GM21360 (cell line): Measurements from ENCODE around the gene MACROD2.

ENCODE experiments used
- ATAC-seq: cut with Tn5 transposase; IDR thresholded peaks from one replicate; pipeline ENCODE4 v1.9.1; 2021; ENCODE audit warnings: mild to moderate bottlenecking, moderate library complexity; ENCODE audit not compliant: unreplicated experiment

The MACROD2 gene

GRCh38 chr20:14838663-14839628, 843.6 kb downstream of the MACROD2 start:
- ATAC-seq, result peak; percentile 92

DNA sequence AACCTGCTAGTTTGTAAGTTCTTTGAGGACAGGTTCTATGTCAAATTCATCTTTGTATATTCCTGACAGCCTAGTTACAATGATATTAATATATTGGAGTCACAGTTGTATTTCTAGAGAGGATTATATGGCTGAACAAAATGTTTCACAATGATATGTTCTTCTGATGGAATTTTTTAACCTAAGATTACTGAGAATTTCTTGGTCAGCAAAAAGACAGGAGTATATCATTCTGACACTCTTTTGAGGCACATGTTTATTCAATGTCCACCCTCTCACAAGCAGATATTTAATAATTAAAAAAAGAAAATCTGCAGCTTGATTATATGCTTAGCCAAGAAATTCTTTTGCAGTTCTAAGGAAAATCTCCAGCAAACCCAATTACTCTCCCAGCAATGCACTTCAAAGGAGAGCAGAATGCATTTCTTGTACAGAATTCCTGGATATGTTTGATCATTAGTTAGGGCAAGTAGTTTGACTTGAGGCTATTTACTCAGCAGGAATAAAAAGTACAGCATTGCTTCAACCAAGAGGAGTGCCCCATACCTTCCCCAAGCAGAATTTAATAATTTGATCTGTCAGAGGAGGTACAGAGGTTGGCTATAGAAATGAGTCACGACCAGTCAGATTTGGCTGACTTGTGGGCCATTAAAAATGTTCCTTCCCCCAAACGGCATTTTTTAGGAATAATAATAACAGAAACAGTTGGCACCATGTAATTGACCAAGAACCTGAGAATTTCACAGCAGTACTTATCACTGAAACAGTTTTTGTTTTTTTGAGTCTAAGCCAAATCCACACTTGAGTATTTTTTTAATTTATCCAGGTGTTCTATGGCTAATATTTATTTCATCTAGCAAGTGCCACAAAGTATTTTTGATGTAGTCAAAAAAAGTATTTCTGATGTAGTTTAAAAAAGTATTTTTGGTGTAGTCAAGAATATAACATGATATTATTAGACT, 850.2 kb downstream of the MACROD2 start:
- no peak for ATAC-seq

- no peak for ATAC-seq
Measured at GRCh38 chr20:14848806-14849205, 853.5 kb downstream of the MACROD2 start.

GRCh38 chr20:14853079-14853478, 857.8 kb downstream of the MACROD2 start:
- no peak for ATAC-seq

DNA sequence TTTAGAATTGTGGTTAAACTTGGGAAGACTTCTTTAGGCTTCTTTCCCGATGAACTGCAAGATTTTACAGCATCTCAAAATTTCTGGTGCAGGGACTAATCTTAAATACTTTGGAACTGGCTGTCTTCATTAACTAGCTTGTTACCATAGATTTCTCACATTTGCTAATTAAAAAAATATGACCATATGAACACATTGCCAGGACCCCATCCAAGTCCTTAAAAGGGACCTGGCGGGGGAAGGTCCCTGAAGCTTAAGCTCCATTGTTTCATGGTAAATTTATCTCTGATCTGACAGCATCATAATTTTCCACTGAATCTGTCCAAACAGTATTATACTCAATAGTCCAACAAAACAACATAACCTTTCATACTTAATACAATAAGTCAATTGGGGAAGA, 859.9 kb downstream of the MACROD2 start:
- ATAC-seq, result no peak

GRCh38 chr20:14859627-14860026, 864.3 kb downstream of the MACROD2 start:
- ATAC-seq, result no peak

DNA sequence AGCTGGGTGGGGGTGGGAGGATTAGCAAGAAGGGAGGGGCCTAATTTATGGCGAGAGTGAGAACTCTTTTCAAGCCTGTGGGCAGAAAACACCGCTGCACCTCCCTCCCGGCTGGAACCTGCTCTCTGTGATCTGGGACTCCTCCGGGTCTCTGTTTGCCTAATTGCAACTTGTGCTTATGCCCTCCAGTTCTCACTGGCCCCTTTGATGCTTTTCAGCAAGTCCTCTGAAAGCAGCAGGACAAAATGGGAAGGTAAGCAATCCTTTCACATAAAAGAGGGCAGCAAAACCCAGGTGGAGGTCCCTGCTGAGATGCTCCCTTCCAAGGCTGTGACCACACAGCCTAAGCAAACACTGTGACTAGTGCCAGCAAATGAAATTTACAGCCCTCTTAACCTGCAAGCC, 865.1 kb downstream of the MACROD2 start:
- no peak for ATAC-seq

DNA sequence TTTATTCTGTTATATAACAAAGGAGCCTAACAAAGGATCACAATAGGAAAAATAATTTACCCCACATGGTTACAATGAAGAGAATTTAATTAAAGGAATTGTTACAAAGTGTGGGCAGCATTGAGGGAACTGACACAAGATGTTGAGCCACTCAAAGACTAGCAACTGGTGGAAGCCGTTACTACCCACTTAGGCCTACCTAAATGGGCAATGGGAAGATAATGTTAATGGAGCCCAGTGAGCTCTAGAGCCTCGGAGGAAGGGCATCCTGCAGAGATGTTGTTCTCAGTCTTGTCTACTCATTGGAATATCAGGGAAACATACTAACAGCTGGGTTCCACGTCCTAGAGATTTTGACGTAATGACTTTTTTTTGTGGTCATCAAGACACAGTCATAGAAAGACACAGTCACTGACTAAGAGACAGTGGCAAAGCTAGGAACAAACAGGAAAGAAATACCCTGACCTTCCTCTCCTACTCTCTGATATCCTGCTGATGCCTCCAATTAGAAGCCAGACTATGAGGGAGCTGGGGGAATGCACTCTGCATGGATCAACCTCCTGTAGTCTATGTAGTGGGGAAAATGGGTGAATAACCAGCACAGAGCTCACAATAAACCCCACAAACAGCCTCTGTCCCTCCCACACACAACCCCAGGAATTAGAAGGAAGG, 865.8 kb downstream of the MACROD2 start:
- no peak for ATAC-seq

GRCh38 chr20:14865169-14865568, 869.9 kb downstream of the MACROD2 start:
- no peak for ATAC-seq

DNA sequence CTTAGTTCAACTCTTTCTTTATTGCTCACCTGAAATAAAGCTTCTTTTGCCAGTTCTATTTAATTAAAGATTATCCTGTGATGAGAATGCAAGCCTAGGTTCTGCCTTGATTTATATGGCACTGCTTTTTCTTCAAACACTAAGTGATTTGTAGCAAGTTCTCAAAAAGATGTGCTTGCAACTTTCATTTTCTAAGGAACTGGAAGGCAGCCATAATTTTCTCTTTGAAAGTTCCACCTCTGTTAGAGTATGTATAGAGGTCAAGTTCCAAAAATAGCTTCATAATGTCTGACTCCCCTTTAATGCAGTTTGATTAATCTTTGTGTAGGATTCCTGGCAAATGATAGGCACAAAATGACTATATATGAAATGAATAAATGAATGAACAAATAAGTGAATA, 870.4 kb downstream of the MACROD2 start:
- no peak for ATAC-seq

DNA sequence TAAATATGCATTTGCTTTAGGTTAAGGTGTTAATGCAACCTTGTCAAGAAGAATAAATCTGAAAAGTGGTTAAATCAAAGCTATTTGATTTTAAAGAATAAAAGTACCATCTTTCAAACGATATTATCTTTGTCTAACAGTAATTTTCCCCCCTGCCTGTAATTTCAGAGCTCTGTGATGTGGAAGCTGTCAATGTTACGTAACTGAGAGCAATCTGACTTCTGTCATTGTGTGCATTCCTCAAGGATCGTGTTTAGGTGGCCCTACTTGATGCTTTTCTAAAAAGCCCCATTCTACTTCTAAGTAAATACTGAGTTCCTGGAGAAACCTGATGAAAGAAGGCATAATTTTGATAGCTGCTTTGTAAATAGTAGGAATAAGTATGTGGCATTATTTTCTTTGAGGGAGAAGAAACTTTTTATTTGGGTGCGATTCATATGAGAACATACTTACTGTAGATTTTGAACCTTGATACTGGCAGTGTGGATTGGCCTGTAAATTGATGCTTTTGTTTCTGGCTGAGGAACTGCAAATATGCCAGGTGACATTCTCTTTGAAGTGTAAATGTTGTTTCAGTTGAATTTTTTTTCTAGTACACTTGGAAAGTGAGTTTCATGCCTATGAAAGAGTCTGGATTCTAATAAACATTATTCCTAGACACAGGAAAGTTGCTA, 871.7 kb downstream of the MACROD2 start:
- no peak for ATAC-seq

DNA sequence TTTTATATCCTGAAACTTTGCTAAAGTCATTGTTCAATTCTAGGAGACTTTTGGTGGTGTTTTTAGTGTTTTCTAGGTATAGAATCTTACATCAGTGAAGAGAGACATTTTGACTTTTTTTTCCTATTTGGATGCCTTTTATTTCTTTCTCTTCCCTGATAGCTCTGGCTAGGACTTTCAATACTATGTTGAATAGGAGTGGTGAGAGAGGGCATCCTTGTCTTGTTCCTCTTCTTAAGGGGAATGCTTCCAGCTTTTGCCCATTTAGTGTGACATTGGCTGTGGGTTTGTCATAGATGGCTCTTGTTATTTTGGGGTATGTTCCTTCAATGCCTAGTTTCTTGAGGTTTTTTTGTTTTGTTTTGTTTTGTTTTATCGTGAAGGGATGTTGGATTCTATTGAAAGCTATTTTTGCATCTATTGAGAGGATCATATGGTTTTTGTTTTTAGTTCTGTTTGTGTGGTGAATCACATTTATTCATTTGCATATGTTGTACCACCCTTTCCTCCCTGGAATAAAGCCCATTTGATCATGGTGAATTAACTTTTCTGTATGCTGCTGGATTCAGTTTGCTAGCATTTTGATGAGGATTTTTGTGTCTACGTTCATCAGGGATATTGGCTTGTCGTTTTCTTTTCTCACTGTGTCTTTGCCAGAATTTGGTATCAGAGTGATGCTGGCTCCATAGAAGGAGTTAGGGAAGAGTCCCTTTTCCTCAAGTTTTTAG, 882.1 kb downstream of the MACROD2 start:
- ATAC-seq, result no peak

DNA sequence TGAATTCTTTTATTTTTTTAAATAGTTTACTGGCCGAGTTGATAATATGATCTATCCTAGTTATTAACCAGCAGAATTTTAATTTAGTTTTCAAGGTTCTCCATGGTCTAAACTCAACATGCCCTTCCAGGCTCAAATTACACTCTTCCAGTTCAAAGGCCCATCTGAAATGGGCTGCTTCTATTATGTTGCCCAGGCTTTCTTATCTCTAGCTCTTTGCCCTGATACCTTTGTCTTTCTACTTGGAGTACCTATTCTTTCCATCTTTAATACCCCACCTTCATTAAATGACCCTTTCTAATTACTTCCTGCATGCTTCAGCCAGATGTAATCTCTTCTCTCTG, 883.3 kb downstream of the MACROD2 start:
- ATAC-seq, result no peak

DNA sequence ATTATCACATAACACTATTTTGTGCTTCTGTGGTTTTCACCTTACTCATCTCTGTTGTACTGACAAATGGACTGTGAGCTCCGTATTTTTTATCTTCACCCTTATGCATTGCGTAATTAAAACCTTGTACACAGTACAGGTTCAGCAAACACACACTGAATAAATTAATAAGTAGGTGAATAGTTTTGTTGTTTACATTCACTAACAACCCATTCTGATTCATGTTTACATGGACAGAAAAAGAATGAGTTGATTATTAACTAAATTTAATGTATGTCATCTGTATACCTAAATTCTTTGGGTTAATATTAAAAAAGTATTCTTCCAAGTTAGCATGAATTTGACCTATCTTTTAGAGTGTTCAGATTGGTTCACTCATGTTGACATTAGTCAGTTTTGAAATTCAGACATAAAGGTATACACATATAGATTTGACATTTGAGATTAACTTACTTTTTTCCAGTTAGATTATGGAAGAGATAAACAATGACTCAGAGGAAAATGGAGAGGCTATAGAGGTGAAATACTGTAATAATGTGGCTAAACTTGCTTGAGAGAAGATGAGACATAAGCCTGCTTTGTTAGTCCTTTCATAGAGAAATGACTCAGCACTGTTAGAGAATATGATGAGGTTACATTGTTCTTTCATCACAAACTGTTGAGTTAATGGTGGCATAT, 883.8 kb downstream of the MACROD2 start:
- peak; percentile 75 for ATAC-seq

DNA sequence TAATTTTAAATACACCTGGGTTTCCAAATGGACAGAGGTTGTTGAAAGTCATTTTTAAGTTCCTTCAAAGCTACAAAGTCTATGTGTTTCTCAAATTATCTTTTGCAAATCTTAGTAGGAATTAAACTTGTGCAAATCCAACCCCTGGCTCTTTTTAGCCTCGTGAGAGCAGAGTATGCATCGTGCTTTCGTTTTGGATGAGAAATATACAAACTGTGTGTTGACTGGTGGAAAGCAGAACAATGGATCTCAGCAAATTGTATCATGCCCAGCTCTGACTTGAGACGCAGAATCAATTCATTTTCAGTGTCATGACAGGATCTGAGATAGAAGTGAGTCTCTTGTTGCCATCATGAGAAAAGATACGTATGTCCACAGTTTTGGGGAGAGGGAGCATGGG, 884.5 kb downstream of the MACROD2 start:
- no peak for ATAC-seq

DNA sequence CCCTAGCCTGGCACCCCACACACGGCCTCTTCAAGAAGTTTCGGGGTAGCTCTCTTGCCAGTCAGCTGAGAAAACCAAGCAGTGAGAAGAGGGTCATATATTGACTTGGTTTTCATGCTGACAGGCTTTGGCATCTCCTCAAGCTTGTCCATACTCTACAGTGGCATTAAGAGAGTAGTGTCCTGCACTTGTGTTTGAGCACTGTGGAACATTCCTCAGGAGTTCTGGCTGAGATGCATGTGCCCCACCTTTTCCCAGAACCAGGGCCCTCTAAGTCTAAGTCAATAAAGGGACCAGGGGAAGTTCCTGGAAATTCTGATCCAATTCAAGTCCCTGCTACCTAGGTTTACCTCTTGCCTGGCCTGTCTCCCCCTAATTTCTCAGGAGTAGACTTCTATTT, 886.2 kb downstream of the MACROD2 start:
- ATAC-seq, result no peak

DNA sequence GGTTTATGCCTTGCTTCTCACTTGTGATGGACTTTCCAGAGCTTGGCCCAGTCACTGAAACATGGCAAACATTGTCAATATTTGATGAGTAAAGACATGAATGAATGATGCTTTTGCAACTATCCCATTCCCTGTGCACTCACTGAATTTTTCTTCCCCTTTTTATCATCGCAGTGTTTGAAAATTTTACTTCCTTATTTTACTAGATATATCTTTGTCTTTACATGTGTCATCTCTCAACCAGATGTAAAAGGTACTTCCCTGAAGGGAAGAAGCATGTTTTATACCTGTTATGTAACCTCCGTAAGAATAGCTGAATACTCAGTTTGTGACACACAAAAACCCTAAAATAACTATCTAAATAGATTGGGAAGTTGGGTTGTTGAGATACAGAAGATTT, 886.8 kb downstream of the MACROD2 start:
- ATAC-seq, result peak; percentile 36

GRCh38 chr20:14882846-14883245, 887.5 kb downstream of the MACROD2 start:
- no peak for ATAC-seq

GRCh38 chr20:14883324-14883723, 888.0 kb downstream of the MACROD2 start:
- no peak for ATAC-seq
